ENCODE results near the gene ITGB2.
A peak's percentile ranks its signal among the peaks of the same experiment; 100 is the strongest.
"Not testable (repeated sequence)": the region's sequence is repeated elsewhere in the genome, so short reads cannot be mapped to it uniquely, and the experiment has no call there.

ITGB2 gene

GRCh38 chr21:44884097-44884496, 36.6 kb downstream of the ITGB2 start:
- no peak for DNase-seq (ENCODE audit: low read depth, low spot score)

GRCh38 chr21:44883250-44883649, 37.4 kb downstream of the ITGB2 start:
- no peak for DNase-seq (ENCODE audit: low read depth, low spot score)

GRCh38 chr21:44881198-44881872, 39.4 kb downstream of the ITGB2 start:
- DNase-seq (ENCODE audit: low read depth, low spot score) = no peak

GRCh38 chr21:44880405-44881197, 40.1 kb downstream of the ITGB2 start:
- DNase-seq (ENCODE audit: low read depth, low spot score) = no peak

GRCh38 chr21:44879238-44879637, 41.5 kb downstream of the ITGB2 start:
- not testable (repeated sequence) for DNase-seq (ENCODE audit: low read depth, low spot score)

GRCh38 chr21:44878053-44878982, 42.4 kb downstream of the ITGB2 start:
- no peak for DNase-seq (ENCODE audit: low read depth, low spot score)

GRCh38 chr21:44876849-44877575, 43.7 kb downstream of the ITGB2 start:
- DNase-seq (ENCODE audit: low read depth, low spot score) = no peak

- no peak for DNase-seq (ENCODE audit: low read depth, low spot score)
These were observed 45.4 kb downstream of the ITGB2 start for GRCh38 chr21:44875316-44875700.

- DNase-seq (ENCODE audit: low read depth, low spot score) = no peak
These were observed 46.0 kb downstream of the ITGB2 start for GRCh38 chr21:44874497-44875315.

GRCh38 chr21:44874240-44874496, 46.5 kb downstream of the ITGB2 start:
- no peak for DNase-seq (ENCODE audit: low read depth, low spot score)

- DNase-seq (ENCODE audit: low read depth, low spot score) = peak; percentile 95
These were observed 47.1 kb downstream of the ITGB2 start, which contains the start of gene PTTG1IP for GRCh38 chr21:44873356-44874239. Gene PTTG1IP, minus strand, starts transcription at chr21:44873690. Its CDS starts 74 bp downstream, at chr21:44873616.

GRCh38 chr21:44872649-44873355, 47.9 kb downstream of the ITGB2 start:
- DNase-seq (ENCODE audit: low read depth, low spot score) = no peak

- no peak for DNase-seq (ENCODE audit: low read depth, low spot score)
These were observed 48.4 kb downstream of the ITGB2 start for GRCh38 chr21:44872323-44872648.

- no peak for DNase-seq (ENCODE audit: low read depth, low spot score)
These were observed 49.0 kb downstream of the ITGB2 start for GRCh38 chr21:44871576-44872269.

GRCh38 chr21:44870748-44871495, 49.8 kb downstream of the ITGB2 start:
- DNase-seq (ENCODE audit: low read depth, low spot score) = no peak

GRCh38 chr21:44869781-44870747, 50.6 kb downstream of the ITGB2 start:
- DNase-seq (ENCODE audit: low read depth, low spot score) = no peak

GRCh38 chr21:44868707-44869106, 52.0 kb downstream of the ITGB2 start:
- no peak for DNase-seq (ENCODE audit: low read depth, low spot score)
